SU-DHL-6 (cell line): ENCODE data around the gene PATZ1.
"Not testable (repeated sequence)": the region's sequence is repeated elsewhere in the genome, so short reads cannot be mapped to it uniquely, and the experiment has no call there.

Experiments
- H2AFZ ChIP-seq: fragments of 200-600 bp; sonication (generic); 2 replicates; pipeline ENCODE4 v1.6.1; 2014; ENCODE audit warnings: low read depth, mild to moderate bottlenecking, moderate library complexity, mixed read lengths, antibody characterized with exemption, low read length; ENCODE audit not compliant: severe bottlenecking
- H3F3A ChIP-seq: fragments of 200-600 bp; shearing (Covaris generic); 2 replicates; pipeline ENCODE4 v1.6.0; 2016; ENCODE audit warnings: antibody characterized with exemption, mild to moderate bottlenecking; ENCODE audit not compliant: insufficient read depth
- H3K27ac ChIP-seq: fragments of 200-600 bp; sonication (generic); 2 replicates; pipeline ENCODE4 v1.5.1; 2016; ENCODE audit warnings: low read depth, mild to moderate bottlenecking, low read length, moderate library complexity, mixed read lengths
- H3K27me3 ChIP-seq: fragments of 200-600 bp; sonication (generic), shearing (Covaris generic); 2 replicates; pipeline ENCODE4 v1.6.0; 2014; ENCODE audit warnings: mild to moderate bottlenecking, low read length
- H3K36me3 ChIP-seq: fragments of 200-600 bp; sonication (generic); 2 replicates; pipeline ENCODE4 v1.6.1; 2014; ENCODE audit warnings: mild to moderate bottlenecking, low read length, mixed read lengths
- H3K4me2 ChIP-seq: fragments of 300-600, 200-600 bp; shearing (Covaris generic), sonication (generic); 2 replicates; pipeline ENCODE4 v1.6.0; 2014; ENCODE audit warnings: low read length, low read depth, mild to moderate bottlenecking; ENCODE audit not compliant: poor library complexity, severe bottlenecking
- H3K4me3 ChIP-seq: fragments of 200-600 bp; sonication (generic); 2 replicates; pipeline ENCODE4 v1.5.1; 2014; ENCODE audit warnings: antibody characterized with exemption, low read length, mild to moderate bottlenecking, mixed read lengths; ENCODE audit not compliant: insufficient read depth, poor library complexity, severe bottlenecking
- H3K79me2 ChIP-seq: fragments of 200-600 bp; sonication (generic); 2 replicates; pipeline ENCODE4 v1.6.1; 2014; ENCODE audit warnings: mild to moderate bottlenecking, low read length, moderate library complexity; ENCODE audit not compliant: insufficient read depth
- H3K9ac ChIP-seq: fragments of 200-600 bp; sonication (generic); 2 replicates; pipeline ENCODE4 v1.7.0; 2014; ENCODE audit warnings: mild to moderate bottlenecking, low read length
- H3K9me2 ChIP-seq: fragments of 200-600 bp; sonication (generic); replicated peaks from 2 replicates; pipeline ENCODE4 v1.6.1; 2014; ENCODE audit warnings: low read length; ENCODE audit not compliant: insufficient read depth
- H3K9me3 ChIP-seq: fragments of 200-600 bp; sonication (generic); 2 replicates; pipeline ENCODE4 v1.6.1; 2014; ENCODE audit warnings: low read length, mixed read lengths; ENCODE audit not compliant: insufficient read depth
- H4K20me1 ChIP-seq: fragments of 200-600 bp; sonication (generic); 2 replicates; pipeline ENCODE4 v1.6.1; 2014; ENCODE audit warnings: low read depth, mild to moderate bottlenecking, antibody characterized with exemption, low read length, moderate library complexity, mixed read lengths
- EZH2phosphoT487 ChIP-seq: fragments of 200-600 bp; sonication (generic), shearing (Covaris generic); conservative IDR thresholded peaks from 2 replicates; pipeline ENCODE4 v1.6.1; 2018; ENCODE audit warnings: mild to moderate bottlenecking, antibody characterized with exemption, low read length, moderate library complexity, mixed read lengths
- TF ChIP-seq, protein P1 (sequence below): fragments of 200-600 bp; sonication (generic); IDR thresholded peaks from one replicate; pipeline ENCODE4 v1.5.1; 2017; ENCODE audit warnings: antibody characterized with exemption, mild to moderate bottlenecking, low read length, moderate library complexity; ENCODE audit not compliant: insufficient read depth, poor library complexity, severe bottlenecking

The PATZ1 gene

GRCh38 chr22:31326877-31327276, 19.3 kb downstream of the PATZ1 start:
- H3K36me3 ChIP-seq: peaks cover 12% of the 10 kb centered on the region; the same call in 1 of the 2 replicates
- no peaks in the 10 kb centered on the region for H3K9me2 ChIP-seq

GRCh38 chr22:31323578-31324550, 22.3 kb downstream of the PATZ1 start:
- peaks cover 9% of the 10 kb centered on the region; the same call in 1 of the 2 replicates for H3K36me3 ChIP-seq
- H4K20me1 ChIP-seq: no peaks in the 10 kb centered on the region
- H3K4me3 ChIP-seq: no peak overlapping the region
- H3K79me2 ChIP-seq: no peaks in the 10 kb centered on the region
- H2AFZ ChIP-seq: no peak overlapping the region
- H3K4me2 ChIP-seq: no peak overlapping the region
- no peaks in the 10 kb centered on the region for H3K9me3 ChIP-seq
- TF ChIP-seq, protein P1, sequence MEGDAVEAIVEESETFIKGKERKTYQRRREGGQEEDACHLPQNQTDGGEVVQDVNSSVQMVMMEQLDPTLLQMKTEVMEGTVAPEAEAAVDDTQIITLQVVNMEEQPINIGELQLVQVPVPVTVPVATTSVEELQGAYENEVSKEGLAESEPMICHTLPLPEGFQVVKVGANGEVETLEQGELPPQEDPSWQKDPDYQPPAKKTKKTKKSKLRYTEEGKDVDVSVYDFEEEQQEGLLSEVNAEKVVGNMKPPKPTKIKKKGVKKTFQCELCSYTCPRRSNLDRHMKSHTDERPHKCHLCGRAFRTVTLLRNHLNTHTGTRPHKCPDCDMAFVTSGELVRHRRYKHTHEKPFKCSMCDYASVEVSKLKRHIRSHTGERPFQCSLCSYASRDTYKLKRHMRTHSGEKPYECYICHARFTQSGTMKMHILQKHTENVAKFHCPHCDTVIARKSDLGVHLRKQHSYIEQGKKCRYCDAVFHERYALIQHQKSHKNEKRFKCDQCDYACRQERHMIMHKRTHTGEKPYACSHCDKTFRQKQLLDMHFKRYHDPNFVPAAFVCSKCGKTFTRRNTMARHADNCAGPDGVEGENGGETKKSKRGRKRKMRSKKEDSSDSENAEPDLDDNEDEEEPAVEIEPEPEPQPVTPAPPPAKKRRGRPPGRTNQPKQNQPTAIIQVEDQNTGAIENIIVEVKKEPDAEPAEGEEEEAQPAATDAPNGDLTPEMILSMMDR: no peak
- TF ChIP-seq EZH2phosphoT487: no peak
- peaks cover 5% of the 10 kb centered on the region; the same call in 1 of the 2 replicates for H3F3A ChIP-seq
- H3K9me2 ChIP-seq: no peaks in the 10 kb centered on the region
- no peak overlapping the region for H3K9ac ChIP-seq
- no peak overlapping the region for H3K27ac ChIP-seq
- no peaks in the 10 kb centered on the region for H3K27me3 ChIP-seq

More at GRCh38 chr22:31326877-31327276, 19.3 kb downstream of the PATZ1 start:
- Histone ChIP-seq H3K4me2 (no peak overlapping the region), H3K79me2 (no peaks in the 10 kb centered on the region; the same call in 1 of the 2 replicates), H4K20me1 (no peaks in the 10 kb centered on the region), H3K27me3 (no peaks in the 10 kb centered on the region), H3K4me3 (no peak overlapping the region), H3F3A (peaks cover 5% of the 10 kb centered on the region; the same call in 1 of the 2 replicates), H3K9ac (no peak overlapping the region), H3K9me3 (no peaks in the 10 kb centered on the region), H3K27ac (no peak overlapping the region), H2AFZ (no peak overlapping the region)
- TF ChIP-seq, protein P1: no peak
- TF ChIP-seq EZH2phosphoT487: no peak

- Histone ChIP-seq H3K9me2 (no peaks in the 10 kb centered on the region), H3K36me3 (peaks cover 7% of the 10 kb centered on the region; the same call in 1 of the 2 replicates), H4K20me1 (no peaks in the 10 kb centered on the region), H3K9ac (no peak overlapping the region), H2AFZ (no peak overlapping the region), H3K4me3 (no peak overlapping the region), H3K27me3 (no peaks in the 10 kb centered on the region), H3K4me2 (no peak overlapping the region), H3K27ac (no peak overlapping the region), H3K79me2 (no peaks in the 10 kb centered on the region), H3F3A (peaks cover 5% of the 10 kb centered on the region; the same call in 1 of the 2 replicates), H3K9me3 (no peaks in the 10 kb centered on the region)
- TF ChIP-seq EZH2phosphoT487: no peak
- TF ChIP-seq, protein P1: no peak
Measured at GRCh38 chr22:31321421-31321820, 24.7 kb downstream of the PATZ1 start.

GRCh38 chr22:31314220-31314619, 31.9 kb downstream of the PATZ1 start:
- not testable (repeated sequence) for H2AFZ ChIP-seq, H3K9me3 ChIP-seq, H3K9ac ChIP-seq, H3K4me3 ChIP-seq, H3K79me2 ChIP-seq, H3F3A ChIP-seq, H3K27ac ChIP-seq, H4K20me1 ChIP-seq, H3K9me2 ChIP-seq, H3K36me3 ChIP-seq, H3K4me2 ChIP-seq, H3K27me3 ChIP-seq
